ENCODE measurements around the gene DMXL2. TPM values are rescaled to one million over a fixed set of nuclear protein-coding genes. Genes with fewer than 3 reads are reported as not detected.

DMXL2 gene
- total and polyA plus RNA-seq, 9 of the 15 experiments (the other 6 are each of a cell fraction or from before 2014, with no cell fraction given) = 9.3 to 57.7 (median 30.7) TPM

DNA sequence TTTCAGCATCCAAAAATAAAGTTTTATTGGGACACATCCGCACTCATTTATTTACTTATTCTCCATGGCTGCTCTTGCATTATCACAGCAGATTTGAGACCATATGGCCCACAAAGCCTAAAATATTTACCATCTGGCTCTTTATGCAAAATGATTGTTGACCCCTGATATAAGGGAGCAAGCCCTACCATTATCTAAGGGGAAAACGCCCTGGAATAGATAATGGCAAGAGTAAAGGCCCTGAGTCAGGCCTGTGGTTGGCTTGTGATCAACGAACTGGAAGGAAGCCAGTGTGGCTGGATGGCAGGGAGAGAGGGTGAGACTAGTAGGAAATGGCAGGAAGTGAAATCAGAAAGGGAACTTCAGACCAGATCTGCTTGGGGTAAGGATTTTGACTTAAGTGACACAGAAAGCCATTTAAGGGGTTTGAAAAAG, 24.6 kb upstream of the DMXL2 start (continued):
- TF ChIP-seq, protein P1, sequence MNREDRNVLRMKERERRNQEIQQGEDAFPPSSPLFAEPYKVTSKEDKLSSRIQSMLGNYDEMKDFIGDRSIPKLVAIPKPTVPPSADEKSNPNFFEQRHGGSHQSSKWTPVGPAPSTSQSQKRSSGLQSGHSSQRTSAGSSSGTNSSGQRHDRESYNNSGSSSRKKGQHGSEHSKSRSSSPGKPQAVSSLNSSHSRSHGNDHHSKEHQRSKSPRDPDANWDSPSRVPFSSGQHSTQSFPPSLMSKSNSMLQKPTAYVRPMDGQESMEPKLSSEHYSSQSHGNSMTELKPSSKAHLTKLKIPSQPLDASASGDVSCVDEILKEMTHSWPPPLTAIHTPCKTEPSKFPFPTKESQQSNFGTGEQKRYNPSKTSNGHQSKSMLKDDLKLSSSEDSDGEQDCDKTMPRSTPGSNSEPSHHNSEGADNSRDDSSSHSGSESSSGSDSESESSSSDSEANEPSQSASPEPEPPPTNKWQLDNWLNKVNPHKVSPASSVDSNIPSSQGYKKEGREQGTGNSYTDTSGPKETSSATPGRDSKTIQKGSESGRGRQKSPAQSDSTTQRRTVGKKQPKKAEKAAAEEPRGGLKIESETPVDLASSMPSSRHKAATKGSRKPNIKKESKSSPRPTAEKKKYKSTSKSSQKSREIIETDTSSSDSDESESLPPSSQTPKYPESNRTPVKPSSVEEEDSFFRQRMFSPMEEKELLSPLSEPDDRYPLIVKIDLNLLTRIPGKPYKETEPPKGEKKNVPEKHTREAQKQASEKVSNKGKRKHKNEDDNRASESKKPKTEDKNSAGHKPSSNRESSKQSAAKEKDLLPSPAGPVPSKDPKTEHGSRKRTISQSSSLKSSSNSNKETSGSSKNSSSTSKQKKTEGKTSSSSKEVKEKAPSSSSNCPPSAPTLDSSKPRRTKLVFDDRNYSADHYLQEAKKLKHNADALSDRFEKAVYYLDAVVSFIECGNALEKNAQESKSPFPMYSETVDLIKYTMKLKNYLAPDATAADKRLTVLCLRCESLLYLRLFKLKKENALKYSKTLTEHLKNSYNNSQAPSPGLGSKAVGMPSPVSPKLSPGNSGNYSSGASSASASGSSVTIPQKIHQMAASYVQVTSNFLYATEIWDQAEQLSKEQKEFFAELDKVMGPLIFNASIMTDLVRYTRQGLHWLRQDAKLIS (CRISPR knock-in tag; IDR thresholded peaks at IDR 0.05) = no peak
- TF ChIP-seq PHF21A (IDR thresholded peaks at IDR 0.05; ENCODE audit: borderline replicate concordance, low read depth) (no peak), MECOM (CRISPR knock-in tag; IDR thresholded peaks at IDR 0.05) (no peak), PTTG1 (tag; IDR thresholded peaks at IDR 0.05; ENCODE audit: low read depth) (no peak), FOXA3 (CRISPR knock-in tag; conservative IDR thresholded peaks at IDR 0.05 in 1 of 2, IDR thresholded peaks at IDR 0.05 in 1 of 2) (peak in 1 of 2 experiments; percentile 75; a peak in 2 of 4 replicates), SAFB (IDR thresholded peaks at IDR 0.05; ENCODE audit: borderline replicate concordance, low read depth, low read length) (no peak), TSC22D4 (tag; IDR thresholded peaks at IDR 0.05) (no peak), NONO (IDR thresholded peaks at IDR 0.05; ENCODE audit: low read depth in 2 of 2, low read length in 1 of 2) (no peak; a peak in 1 of 4 replicates), ZNF57 (CRISPR knock-in tag; IDR thresholded peaks at IDR 0.05) (no peak), RFX7 (CRISPR knock-in tag; IDR thresholded peaks at IDR 0.05) (no peak), TCF3 (CRISPR knock-in tag; IDR thresholded peaks at IDR 0.05) (peak; percentile 96), POLR2H (tag; IDR thresholded peaks at IDR 0.05; ENCODE audit: low read depth) (no peak), POLR2A (conservative IDR thresholded peaks at IDR 0.05) (no peak), ZNF253 (CRISPR knock-in tag; conservative IDR thresholded peaks at IDR 0.05) (no peak), ZNF444 (CRISPR knock-in tag; IDR thresholded peaks at IDR 0.05) (0 out of 2 replicates have a peak, but pooled peaks have one; percentile 54), CBX1 (IDR thresholded peaks at IDR 0.05; ENCODE audit: low read depth) (no peak), FOXP1 (CRISPR knock-in tag; IDR thresholded peaks at IDR 0.05) (no peak), KDM2B (CRISPR knock-in tag; IDR thresholded peaks at IDR 0.05) (no peak), PCBP1 (IDR thresholded peaks at IDR 0.05; ENCODE audit: low read depth, low read length, poor library complexity, severe bottlenecking) (no peak)
- TF ChIP-seq, protein P2, sequence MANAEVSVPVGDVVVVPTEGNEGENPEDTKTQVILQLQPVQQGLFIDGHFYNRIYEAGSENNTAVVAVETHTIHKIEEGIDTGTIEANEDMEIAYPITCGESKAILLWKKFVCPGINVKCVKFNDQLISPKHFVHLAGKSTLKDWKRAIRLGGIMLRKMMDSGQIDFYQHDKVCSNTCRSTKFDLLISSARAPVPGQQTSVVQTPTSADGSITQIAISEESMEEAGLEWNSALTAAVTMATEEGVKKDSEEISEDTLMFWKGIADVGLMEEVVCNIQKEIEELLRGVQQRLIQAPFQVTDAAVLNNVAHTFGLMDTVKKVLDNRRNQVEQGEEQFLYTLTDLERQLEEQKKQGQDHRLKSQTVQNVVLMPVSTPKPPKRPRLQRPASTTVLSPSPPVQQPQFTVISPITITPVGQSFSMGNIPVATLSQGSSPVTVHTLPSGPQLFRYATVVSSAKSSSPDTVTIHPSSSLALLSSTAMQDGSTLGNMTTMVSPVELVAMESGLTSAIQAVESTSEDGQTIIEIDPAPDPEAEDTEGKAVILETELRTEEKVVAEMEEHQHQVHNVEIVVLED (CRISPR knock-in tag; IDR thresholded peaks at IDR 0.05) = peak; percentile 43; the same call in 1 of the 2 replicates
- TF ChIP-seq, protein P3, sequence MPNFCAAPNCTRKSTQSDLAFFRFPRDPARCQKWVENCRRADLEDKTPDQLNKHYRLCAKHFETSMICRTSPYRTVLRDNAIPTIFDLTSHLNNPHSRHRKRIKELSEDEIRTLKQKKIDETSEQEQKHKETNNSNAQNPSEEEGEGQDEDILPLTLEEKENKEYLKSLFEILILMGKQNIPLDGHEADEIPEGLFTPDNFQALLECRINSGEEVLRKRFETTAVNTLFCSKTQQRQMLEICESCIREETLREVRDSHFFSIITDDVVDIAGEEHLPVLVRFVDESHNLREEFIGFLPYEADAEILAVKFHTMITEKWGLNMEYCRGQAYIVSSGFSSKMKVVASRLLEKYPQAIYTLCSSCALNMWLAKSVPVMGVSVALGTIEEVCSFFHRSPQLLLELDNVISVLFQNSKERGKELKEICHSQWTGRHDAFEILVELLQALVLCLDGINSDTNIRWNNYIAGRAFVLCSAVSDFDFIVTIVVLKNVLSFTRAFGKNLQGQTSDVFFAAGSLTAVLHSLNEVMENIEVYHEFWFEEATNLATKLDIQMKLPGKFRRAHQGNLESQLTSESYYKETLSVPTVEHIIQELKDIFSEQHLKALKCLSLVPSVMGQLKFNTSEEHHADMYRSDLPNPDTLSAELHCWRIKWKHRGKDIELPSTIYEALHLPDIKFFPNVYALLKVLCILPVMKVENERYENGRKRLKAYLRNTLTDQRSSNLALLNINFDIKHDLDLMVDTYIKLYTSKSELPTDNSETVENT (CRISPR knock-in tag; IDR thresholded peaks at IDR 0.05) = no peak
- TF ChIP-seq, protein P4, sequence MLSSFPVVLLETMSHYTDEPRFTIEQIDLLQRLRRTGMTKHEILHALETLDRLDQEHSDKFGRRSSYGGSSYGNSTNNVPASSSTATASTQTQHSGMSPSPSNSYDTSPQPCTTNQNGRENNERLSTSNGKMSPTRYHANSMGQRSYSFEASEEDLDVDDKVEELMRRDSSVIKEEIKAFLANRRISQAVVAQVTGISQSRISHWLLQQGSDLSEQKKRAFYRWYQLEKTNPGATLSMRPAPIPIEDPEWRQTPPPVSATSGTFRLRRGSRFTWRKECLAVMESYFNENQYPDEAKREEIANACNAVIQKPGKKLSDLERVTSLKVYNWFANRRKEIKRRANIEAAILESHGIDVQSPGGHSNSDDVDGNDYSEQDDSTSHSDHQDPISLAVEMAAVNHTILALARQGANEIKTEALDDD (IDR thresholded peaks at IDR 0.05) = peak; percentile 95
